Nephron (organoid): ENCODE measurements around the gene MED13L.

ENCODE experiments used
- H3K27ac Mint-ChIP-seq, 3 experiments: 2 replicates each; pipeline ENCODE4 v1.8.0; 2020; ENCODE audit warnings: mixed read lengths in 3 of 3, mild to moderate bottlenecking in 2 of 3, moderate library complexity in 1 of 3
- H3K27me3 Mint-ChIP-seq: 2 replicates; pipeline ENCODE4 v1.8.0; 2021; ENCODE audit warnings: low read depth, mild to moderate bottlenecking, moderate library complexity, mixed read lengths
- H3K36me3 Mint-ChIP-seq: 2 replicates; pipeline ENCODE4 v1.8.0; 2020; ENCODE audit warnings: low read depth, mixed read lengths
- H3K4me1 Mint-ChIP-seq: 2 replicates; pipeline ENCODE4 v1.8.0; 2020; ENCODE audit warnings: mixed read lengths
- H3K4me3 Mint-ChIP-seq, 3 experiments: 2 replicates each; pipeline ENCODE4 v1.8.0; 2020; ENCODE audit warnings: mild to moderate bottlenecking in 3 of 3, mixed read lengths in 3 of 3, moderate library complexity in 2 of 3
- H3K9me3 Mint-ChIP-seq: 2 replicates; pipeline ENCODE4 v1.8.0; 2020; ENCODE audit warnings: mixed read lengths
- TF ChIP-seq, protein P1 (sequence below), 3 experiments: fragments of 200-600 bp; sonication (generic); IDR thresholded peaks; one replicate each; pipeline ENCODE4 v1.5.0; 2021; ENCODE audit warnings: antibody characterized with exemption in 3 of 3; ENCODE audit not compliant: unreplicated experiment in 3 of 3

Gene MED13L

DNA sequence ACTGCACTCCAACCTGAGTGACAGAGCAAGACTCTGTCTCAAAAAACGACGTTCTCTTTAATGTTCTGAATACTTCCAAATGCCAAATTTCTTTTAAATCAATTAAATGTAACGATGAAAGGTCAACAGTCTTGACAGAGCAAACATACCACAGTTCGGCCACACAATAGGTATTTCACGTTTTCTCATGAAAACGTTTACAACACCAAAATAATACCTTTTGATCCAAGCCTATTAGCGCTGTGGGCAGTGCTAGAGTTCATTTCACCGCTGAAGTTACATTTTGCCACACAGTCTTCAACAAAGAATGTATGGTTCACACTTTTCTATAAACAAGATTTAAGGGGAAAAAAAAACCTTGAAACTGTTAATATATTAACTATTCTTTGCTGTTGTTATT lies 122.1 kb downstream of the MED13L start:
- Mint-ChIP-seq H3K27ac (no peak overlapping the region), H3K36me3 (no peaks in the 10 kb centered on the region), H3K9me3 (no peaks in the 10 kb centered on the region), H3K4me3 (no peak overlapping the region), H3K4me1 (peaks cover 66% of the 10 kb centered on the region), H3K27me3 (no peaks in the 10 kb centered on the region)
- TF ChIP-seq, protein P1, sequence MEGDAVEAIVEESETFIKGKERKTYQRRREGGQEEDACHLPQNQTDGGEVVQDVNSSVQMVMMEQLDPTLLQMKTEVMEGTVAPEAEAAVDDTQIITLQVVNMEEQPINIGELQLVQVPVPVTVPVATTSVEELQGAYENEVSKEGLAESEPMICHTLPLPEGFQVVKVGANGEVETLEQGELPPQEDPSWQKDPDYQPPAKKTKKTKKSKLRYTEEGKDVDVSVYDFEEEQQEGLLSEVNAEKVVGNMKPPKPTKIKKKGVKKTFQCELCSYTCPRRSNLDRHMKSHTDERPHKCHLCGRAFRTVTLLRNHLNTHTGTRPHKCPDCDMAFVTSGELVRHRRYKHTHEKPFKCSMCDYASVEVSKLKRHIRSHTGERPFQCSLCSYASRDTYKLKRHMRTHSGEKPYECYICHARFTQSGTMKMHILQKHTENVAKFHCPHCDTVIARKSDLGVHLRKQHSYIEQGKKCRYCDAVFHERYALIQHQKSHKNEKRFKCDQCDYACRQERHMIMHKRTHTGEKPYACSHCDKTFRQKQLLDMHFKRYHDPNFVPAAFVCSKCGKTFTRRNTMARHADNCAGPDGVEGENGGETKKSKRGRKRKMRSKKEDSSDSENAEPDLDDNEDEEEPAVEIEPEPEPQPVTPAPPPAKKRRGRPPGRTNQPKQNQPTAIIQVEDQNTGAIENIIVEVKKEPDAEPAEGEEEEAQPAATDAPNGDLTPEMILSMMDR (IDR thresholded peaks at IDR 0.05; ENCODE audit: unreplicated experiment in 3 of 3) = no peak

DNA sequence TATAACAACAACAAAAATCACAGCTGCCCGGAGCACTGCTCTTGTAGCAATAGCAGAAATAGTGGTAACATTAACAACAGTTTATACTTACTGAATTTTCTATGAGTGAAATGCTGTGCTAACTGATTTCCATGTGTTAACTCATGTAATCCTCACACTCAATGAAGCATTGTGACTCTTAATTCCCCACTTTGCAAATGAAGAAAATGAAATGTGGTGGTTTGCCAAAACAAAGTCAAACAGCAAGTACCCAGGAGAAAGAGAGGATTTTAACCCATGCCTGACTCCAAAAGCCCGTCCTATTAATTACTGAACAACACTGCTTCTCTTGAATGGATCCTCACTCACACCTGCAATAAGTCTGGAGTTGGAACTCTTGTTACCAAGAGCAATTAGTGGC lies 123.5 kb downstream of the MED13L start:
- Mint-ChIP-seq H3K27ac (peak overlapping the region in 2 of 3 experiments; percentile 17 to 19), H3K4me1 (peaks cover 74% of the 10 kb centered on the region), H3K36me3 (no peaks in the 10 kb centered on the region), H3K4me3 (peak overlapping the region in 1 of 3 experiments; percentile 14), H3K27me3 (no peaks in the 10 kb centered on the region), H3K9me3 (no peaks in the 10 kb centered on the region)
- TF ChIP-seq, protein P1 (IDR thresholded peaks at IDR 0.05; ENCODE audit: unreplicated experiment in 3 of 3) = no peak

DNA sequence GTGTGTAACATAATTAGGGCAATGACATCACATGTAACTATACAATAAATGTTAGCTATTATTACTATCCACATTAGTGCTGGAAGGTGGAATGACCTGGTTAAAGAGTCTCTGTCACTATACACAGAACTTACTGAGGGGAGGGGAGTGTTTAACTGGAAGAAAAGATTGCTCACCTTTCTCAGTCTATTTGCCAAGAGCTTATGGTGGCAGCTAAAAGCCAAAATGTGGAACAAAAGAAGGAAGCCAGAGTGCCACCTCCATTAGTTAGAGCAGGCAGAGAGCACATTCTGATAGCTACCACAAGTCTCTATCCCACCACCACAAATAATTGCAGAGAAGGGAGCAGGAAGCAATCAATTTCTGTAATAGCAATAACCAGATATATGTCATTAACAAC lies 124.4 kb downstream of the MED13L start:
- TF ChIP-seq, protein P1 (IDR thresholded peaks at IDR 0.05; ENCODE audit: unreplicated experiment in 3 of 3) = no peak
- H3K27ac Mint-ChIP-seq = peak overlapping the region in 2 of 3 experiments; percentile 19 to 46
- no peaks in the 10 kb centered on the region for H3K36me3 Mint-ChIP-seq
- H3K4me1 Mint-ChIP-seq = peaks cover 70% of the 10 kb centered on the region
- H3K4me3 Mint-ChIP-seq = peak overlapping the region in 1 of 3 experiments; percentile 23
- H3K27me3 Mint-ChIP-seq = no peaks in the 10 kb centered on the region
- H3K9me3 Mint-ChIP-seq = no peaks in the 10 kb centered on the region

DNA sequence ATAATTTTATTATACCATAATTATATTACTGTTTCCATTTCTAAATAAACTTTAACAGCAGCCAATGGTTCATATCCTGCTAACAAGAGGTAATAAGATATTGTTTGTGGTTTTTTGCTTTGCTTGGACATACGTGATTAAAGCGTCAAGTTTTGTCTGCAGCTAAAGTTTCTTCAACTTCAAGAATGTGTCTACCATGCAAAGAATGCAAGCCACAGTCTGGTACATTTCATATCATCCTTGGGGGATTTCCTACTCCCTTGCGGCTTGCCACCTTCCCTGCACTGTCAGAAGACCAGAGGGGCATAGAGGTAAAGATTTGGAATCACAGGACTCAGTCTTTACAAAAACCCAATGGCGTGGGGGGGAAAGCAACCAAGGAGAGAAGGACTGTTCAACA lies 125.2 kb downstream of the MED13L start:
- TF ChIP-seq, protein P1 (IDR thresholded peaks at IDR 0.05; ENCODE audit: unreplicated experiment in 3 of 3) = no peak
- no peak overlapping the region for H3K27ac Mint-ChIP-seq
- H3K4me3 Mint-ChIP-seq = peak overlapping the region in 2 of 3 experiments; percentile 48 to 70
- H3K4me1 Mint-ChIP-seq = peaks cover 62% of the 10 kb centered on the region
- H3K36me3 Mint-ChIP-seq = no peaks in the 10 kb centered on the region
- no peaks in the 10 kb centered on the region for H3K27me3 Mint-ChIP-seq
- H3K9me3 Mint-ChIP-seq = no peaks in the 10 kb centered on the region

DNA sequence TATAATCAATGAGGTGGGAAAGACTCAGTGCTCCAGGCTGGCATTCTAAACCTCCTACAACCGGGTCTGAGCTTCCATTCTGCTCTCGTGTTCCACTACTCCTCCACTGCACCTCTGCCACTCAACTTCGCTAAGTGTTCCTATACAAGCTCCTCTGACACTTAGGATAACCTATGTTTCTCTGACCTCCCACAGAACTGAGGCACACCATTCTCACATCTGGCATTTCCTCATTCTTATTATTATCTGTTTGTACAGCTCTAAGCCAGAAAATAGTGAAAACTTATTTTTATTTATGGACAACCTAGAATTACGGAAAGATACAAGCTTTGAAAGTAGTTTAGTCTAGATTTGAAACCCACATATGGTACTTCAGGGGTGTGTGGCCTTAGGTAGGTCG lies 127.0 kb downstream of the MED13L start:
- H3K4me3 Mint-ChIP-seq = no peak overlapping the region
- no peaks in the 10 kb centered on the region for H3K9me3 Mint-ChIP-seq
- H3K36me3 Mint-ChIP-seq = no peaks in the 10 kb centered on the region
- peak overlapping the region in 1 of 3 experiments; percentile 6 for H3K27ac Mint-ChIP-seq
- H3K4me1 Mint-ChIP-seq = peaks cover 54% of the 10 kb centered on the region
- H3K27me3 Mint-ChIP-seq = no peaks in the 10 kb centered on the region
- TF ChIP-seq, protein P1 (IDR thresholded peaks at IDR 0.05; ENCODE audit: unreplicated experiment in 3 of 3) = no peak

DNA sequence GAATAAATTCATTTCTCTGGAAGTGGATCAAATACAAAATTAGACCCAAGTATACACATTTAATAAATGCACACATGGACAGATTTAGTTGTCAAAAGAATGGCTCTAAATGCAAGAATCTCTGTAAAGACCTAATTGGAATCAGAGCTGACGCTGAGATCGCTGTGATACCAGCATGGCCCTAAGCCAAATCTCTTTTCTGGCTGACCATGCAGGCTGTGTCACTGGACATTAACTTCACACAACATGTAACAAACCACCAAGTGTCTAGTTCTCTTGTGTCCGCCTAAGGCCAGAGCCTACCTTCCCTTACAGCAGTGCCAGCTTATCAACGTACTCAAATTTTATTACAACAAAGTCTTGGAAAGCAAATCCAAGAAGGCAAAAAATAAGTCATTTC lies 127.5 kb downstream of the MED13L start:
- no peaks in the 10 kb centered on the region for H3K27me3 Mint-ChIP-seq
- H3K9me3 Mint-ChIP-seq = no peaks in the 10 kb centered on the region
- peaks cover 56% of the 10 kb centered on the region for H3K4me1 Mint-ChIP-seq
- TF ChIP-seq, protein P1 (IDR thresholded peaks at IDR 0.05; ENCODE audit: unreplicated experiment in 3 of 3) = no peak
- no peak overlapping the region for H3K4me3 Mint-ChIP-seq
- no peaks in the 10 kb centered on the region for H3K36me3 Mint-ChIP-seq
- peak overlapping the region in 1 of 3 experiments; percentile 6 for H3K27ac Mint-ChIP-seq
